OCI-LY1 (cell line): ENCODE results near the gene SLX4IP.

ENCODE experiments used
- CTCF ChIP-seq: fragments of 200-600 bp; sonication (generic), shearing (Covaris generic); IDR thresholded peaks from 2 replicates; pipeline ENCODE4 v1.5.1; 2017; ENCODE audit warnings: mild to moderate bottlenecking, antibody characterized with exemption, low read length, moderate library complexity, mixed read lengths
- EZH2 ChIP-seq: fragments of 200-600 bp; sonication (generic), shearing (Covaris generic); IDR thresholded peaks from 2 replicates; pipeline ENCODE4 v1.8.0; 2017; ENCODE audit warnings: borderline replicate concordance, mixed run types, mild to moderate bottlenecking, antibody characterized with exemption, low read length, moderate library complexity, mixed read lengths

- no peak for TF ChIP-seq CTCF
- no peak for TF ChIP-seq EZH2
Observed at GRCh38 chr20:10463622-10464021, 28.5 kb downstream of the SLX4IP start.
